ENCODE data around the gene RPRD1B.

RPRD1B gene

DNA sequence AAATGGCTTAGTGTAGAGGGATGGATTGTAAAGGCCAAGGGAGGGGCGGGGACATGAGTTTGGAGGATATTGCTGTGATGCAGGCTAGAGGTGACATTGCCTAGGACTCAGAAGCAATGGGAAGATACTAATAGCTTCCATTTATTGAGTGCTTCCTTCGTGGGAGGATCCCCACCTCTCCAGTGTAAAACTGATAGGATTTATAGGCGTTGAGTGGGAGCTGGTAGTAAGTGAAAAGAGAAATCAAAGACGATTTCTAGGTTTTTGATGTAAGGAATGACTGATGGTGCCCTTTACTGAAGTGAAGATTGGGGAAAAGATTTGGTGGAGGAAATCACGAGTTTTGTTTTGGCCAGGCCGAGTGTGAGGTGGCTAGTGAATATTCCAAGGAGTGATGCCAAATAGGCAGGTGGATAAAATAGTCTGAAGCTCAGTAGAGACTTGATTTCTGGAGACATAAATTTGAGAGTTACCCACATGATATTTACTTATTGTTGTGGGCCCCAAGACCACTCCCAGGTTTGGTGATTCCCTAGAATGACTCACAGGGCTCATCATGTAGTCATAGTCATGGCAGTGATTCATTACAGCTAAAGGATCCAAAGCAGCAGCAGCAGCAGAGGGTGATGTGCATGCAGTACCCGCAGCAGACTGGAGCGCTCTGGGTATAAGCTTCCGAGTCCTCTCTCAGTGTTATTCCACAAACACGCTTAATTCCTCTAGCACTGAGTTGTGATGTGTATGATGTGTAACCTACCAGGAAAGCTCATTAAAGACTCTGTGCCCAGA is 10.2 kb downstream of the RPRD1B start:
- H3K9me3 ChIP-seq = no peaks in the 10 kb centered on the region
- H3K4me1 ChIP-seq = no peaks in the 10 kb centered on the region; the same call in 1 of the 2 replicates
- H3K27me3 ChIP-seq = no peaks in the 10 kb centered on the region
- peaks cover 60% of the 10 kb centered on the region for H3K36me3 ChIP-seq
- no peak for DNase-seq
- TF ChIP-seq, protein P1, sequence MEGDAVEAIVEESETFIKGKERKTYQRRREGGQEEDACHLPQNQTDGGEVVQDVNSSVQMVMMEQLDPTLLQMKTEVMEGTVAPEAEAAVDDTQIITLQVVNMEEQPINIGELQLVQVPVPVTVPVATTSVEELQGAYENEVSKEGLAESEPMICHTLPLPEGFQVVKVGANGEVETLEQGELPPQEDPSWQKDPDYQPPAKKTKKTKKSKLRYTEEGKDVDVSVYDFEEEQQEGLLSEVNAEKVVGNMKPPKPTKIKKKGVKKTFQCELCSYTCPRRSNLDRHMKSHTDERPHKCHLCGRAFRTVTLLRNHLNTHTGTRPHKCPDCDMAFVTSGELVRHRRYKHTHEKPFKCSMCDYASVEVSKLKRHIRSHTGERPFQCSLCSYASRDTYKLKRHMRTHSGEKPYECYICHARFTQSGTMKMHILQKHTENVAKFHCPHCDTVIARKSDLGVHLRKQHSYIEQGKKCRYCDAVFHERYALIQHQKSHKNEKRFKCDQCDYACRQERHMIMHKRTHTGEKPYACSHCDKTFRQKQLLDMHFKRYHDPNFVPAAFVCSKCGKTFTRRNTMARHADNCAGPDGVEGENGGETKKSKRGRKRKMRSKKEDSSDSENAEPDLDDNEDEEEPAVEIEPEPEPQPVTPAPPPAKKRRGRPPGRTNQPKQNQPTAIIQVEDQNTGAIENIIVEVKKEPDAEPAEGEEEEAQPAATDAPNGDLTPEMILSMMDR (IDR thresholded peaks at IDR 0.05; ENCODE audit: low read depth, low read length) = no peak
- no peak overlapping the region for H3K4me3 ChIP-seq (ENCODE audit: low read depth, low read length)

DNA sequence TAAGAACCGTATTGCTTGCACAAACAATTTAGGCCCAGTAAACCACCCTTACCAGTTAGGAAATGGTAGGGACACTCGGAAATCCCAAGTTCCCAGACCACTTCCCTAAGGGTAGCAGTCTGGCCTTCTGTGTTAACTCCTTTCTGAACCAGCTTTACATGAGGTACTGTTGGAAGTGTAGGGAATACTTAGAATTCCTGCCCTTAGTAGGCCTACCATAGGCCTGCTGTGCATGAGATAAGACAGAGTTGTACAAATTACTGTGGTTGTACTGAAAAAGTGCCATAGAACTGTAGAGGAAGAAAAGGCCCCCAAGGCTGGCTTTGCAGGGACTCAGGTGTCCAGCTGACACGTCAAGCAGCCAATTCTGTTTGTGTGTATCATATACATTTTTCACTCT is 11.1 kb downstream of the RPRD1B start:
- TF ChIP-seq, protein P1 (IDR thresholded peaks at IDR 0.05; ENCODE audit: low read depth, low read length) = no peak
- no peaks in the 10 kb centered on the region; the same call in 1 of the 2 replicates for H3K4me1 ChIP-seq
- H3K36me3 ChIP-seq = peaks cover 64% of the 10 kb centered on the region

DNA sequence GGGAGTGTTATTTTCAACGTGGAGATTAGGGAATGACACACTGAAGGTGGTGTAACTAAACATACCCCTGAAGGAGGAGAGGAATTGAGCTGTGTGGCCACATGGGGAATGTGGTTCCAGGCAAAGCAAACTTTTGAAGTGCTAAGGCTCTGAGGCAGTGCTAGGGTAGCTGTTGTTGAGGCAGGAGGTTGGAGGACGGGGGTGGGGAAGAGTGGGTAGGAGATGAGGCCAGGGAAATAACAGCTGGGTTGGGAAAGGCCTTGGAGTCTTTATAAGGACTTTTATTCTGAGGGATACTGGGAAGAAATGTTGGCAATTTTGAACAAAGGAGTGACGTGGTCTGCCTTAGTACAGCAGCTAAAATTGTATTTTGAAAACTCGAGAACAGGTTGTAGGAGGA is 13.0 kb downstream of the RPRD1B start:
- no peaks in the 10 kb centered on the region for H3K27me3 ChIP-seq
- DNase-seq = no peak
- TF ChIP-seq, protein P1 (IDR thresholded peaks at IDR 0.05; ENCODE audit: low read depth, low read length) = no peak
- H3K4me3 ChIP-seq (ENCODE audit: low read depth, low read length) = no peak overlapping the region
- H3K4me1 ChIP-seq = no peaks in the 10 kb centered on the region; the same call in 1 of the 2 replicates
- no peaks in the 10 kb centered on the region for H3K9me3 ChIP-seq
- H3K36me3 ChIP-seq = peaks cover 67% of the 10 kb centered on the region

More for the DNA sequence above, 11.1 kb downstream of the RPRD1B start:
- Histone ChIP-seq H3K27me3 (no peaks in the 10 kb centered on the region), H3K9me3 (no peaks in the 10 kb centered on the region), H3K4me3 (ENCODE audit: low read depth, low read length) (no peak overlapping the region)
- no peak for DNase-seq

DNA sequence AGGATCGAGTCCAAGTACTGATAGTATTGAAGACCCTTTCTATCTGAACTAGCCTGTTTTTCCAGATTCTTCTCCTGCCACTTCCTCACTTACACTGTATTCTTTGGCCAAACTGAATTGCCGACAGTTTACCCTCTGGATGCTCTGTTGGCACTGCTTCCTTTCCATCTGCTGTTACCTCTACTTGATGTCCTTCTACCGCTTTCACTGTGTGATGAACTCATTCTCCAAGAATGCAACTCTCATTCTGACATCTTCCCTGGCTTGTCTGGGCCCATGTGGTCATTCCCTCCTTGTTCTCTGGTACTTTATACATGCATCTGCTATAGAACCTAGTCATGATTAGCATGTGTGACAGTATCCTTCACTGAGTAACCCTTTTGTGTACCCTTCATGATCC is 16.3 kb downstream of the RPRD1B start:
- Histone ChIP-seq H3K27me3 (no peaks in the 10 kb centered on the region), H3K9me3 (no peaks in the 10 kb centered on the region), H3K4me3 (ENCODE audit: low read depth, low read length) (no peak overlapping the region), H3K4me1 (no peaks in the 10 kb centered on the region; the same call in none of the 2 replicates), H3K36me3 (peaks cover 47% of the 10 kb centered on the region)
- TF ChIP-seq, protein P1 (IDR thresholded peaks at IDR 0.05; ENCODE audit: low read depth, low read length) = no peak
- DNase-seq = no peak

DNA sequence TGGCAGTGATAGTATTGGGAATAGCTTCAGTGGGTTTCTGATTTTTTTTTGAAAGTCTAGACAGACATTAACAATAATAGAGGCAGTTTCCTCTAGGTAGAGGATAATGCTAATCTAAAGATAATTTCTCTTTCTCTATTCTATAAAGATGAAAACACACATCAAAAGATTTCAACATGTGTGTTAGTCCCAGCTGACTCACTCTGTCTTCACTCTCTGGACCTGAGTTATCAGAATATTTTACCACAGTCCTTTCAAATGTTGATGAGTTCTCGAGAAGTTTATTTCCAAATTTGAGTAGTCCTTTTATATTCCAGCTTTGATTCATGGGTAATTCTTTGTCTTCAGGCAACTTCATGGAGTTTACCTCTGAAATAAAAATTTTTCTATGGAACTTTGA is 17.1 kb downstream of the RPRD1B start:
- TF ChIP-seq, protein P1 (IDR thresholded peaks at IDR 0.05; ENCODE audit: low read depth, low read length) = no peak

DNA sequence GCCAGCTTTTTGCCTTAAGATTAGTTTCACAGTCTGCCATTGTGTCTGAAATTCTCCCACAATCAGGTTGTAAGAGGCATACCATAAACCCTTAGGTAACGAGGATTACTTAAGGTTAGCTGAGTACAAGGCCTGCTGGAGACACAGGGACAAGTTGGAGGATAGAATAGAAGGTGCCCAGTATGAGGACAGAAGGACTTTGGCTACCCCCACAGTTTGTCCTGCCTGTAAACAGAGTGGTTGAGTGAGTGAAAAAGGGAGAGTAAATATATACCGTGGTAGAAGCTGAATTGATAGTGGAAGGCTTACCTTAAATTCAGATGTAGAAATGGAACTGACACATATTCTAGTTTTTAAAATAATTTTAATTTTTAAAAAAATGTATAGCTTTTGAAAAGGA is 19.3 kb downstream of the RPRD1B start:
- Histone ChIP-seq H3K4me1 (no peaks in the 10 kb centered on the region; the same call in 1 of the 2 replicates), H3K9me3 (no peaks in the 10 kb centered on the region), H3K4me3 (ENCODE audit: low read depth, low read length) (no peak overlapping the region), H3K27me3 (no peaks in the 10 kb centered on the region), H3K36me3 (peaks cover 41% of the 10 kb centered on the region)
- DNase-seq = no peak
- TF ChIP-seq, protein P1 (IDR thresholded peaks at IDR 0.05; ENCODE audit: low read depth, low read length) = no peak

More for the DNA sequence above, 17.1 kb downstream of the RPRD1B start:
- Histone ChIP-seq H3K4me3 (ENCODE audit: low read depth, low read length) (no peak overlapping the region), H3K36me3 (peaks cover 47% of the 10 kb centered on the region), H3K9me3 (no peaks in the 10 kb centered on the region), H3K27me3 (no peaks in the 10 kb centered on the region), H3K4me1 (no peaks in the 10 kb centered on the region; the same call in none of the 2 replicates)
- no peak for DNase-seq
